Suprapubic skin (tissue), 4 donors: ENCODE measurements around the gene MISFA. TPM values are rescaled to one million over a fixed set of nuclear protein-coding genes. Genes with fewer than 3 reads are reported as not detected.
"Not testable (repeated sequence)": the region's sequence is repeated elsewhere in the genome, so short reads cannot be mapped to it uniquely, and the experiment has no call there.

ENCODE experiments used
- DNase-seq, 2 donors: peaks; one replicate each; pipeline ENCODE4 v3.0.0-alpha.2; 2019; ENCODE audit warnings: low spot score in 2 of 2
- H3K27ac ChIP-seq: fragments of 200-600 bp; sonication (generic); one replicate; pipeline ENCODE4 v1.5.1; 2019
- H3K27me3 ChIP-seq: fragments of 200-600 bp; sonication (generic); one replicate; pipeline ENCODE4 v1.5.1; 2019
- H3K36me3 ChIP-seq: fragments of 200-600 bp; sonication (generic); one replicate; pipeline ENCODE4 v1.5.1; 2019
- H3K4me1 ChIP-seq: fragments of 200-600 bp; sonication (generic); one replicate; pipeline ENCODE4 v1.5.1; 2019
- H3K4me3 ChIP-seq: fragments of 200-600 bp; sonication (generic); one replicate; pipeline ENCODE4 v1.5.1; 2019; ENCODE audit warnings: mild to moderate bottlenecking
- H3K9me3 ChIP-seq: fragments of 200-600 bp; sonication (generic); one replicate; pipeline ENCODE4 v1.5.1; 2019
- EP300 ChIP-seq: sonication (generic); formaldehyde crosslinking; IDR thresholded peaks from one replicate; pipeline ENCODE4 v1.6.1; 2017; ENCODE audit warnings: antibody characterized with exemption
- POLR2A ChIP-seq, 2 donors: fragments of 450-650 bp; IDR thresholded peaks; one replicate each; pipeline ENCODE4 v1.6.1; 2017; ENCODE audit warnings: antibody characterized with exemption in 2 of 2, mild to moderate bottlenecking in 2 of 2, moderate library complexity in 2 of 2
- POLR2AphosphoS5 ChIP-seq, 3 donors: sonication (generic); formaldehyde crosslinking; IDR thresholded peaks; one replicate each; pipeline ENCODE4 v1.6.1; 2017; ENCODE audit warnings: antibody characterized with exemption in 3 of 3
- WGBS: methylation state at CpG from one replicate; pipeline ENCODE4 v1.1.5; 2018; 5-methylcytosine and 5-hydroxymethylcytosine counted together
- total RNA-seq, 4 donors: library from RNA; depleted of rRNA; stranded (reverse); fragments of >200 nt; gene quantifications; one replicate each; pipeline ENCODE4 v1.1.0, GENCODE V29; 2016
- TF ChIP-seq, protein P1 (sequence below), 2 donors: fragments of 200-600 bp in 1 of 2; fragments of 450-650 bp in 1 of 2; sonication (generic) in 1 of 2; IDR thresholded peaks; one replicate each; pipeline ENCODE4 v1.5.1; 2016 to 2019; ENCODE audit warnings: antibody characterized with exemption in 2 of 2, mild to moderate bottlenecking in 1 of 2, moderate library complexity in 1 of 2

The MISFA gene
- total RNA-seq, 4 donors from 2014 or later: 2.7 to 5.1 TPM; not detected in 2

DNA sequence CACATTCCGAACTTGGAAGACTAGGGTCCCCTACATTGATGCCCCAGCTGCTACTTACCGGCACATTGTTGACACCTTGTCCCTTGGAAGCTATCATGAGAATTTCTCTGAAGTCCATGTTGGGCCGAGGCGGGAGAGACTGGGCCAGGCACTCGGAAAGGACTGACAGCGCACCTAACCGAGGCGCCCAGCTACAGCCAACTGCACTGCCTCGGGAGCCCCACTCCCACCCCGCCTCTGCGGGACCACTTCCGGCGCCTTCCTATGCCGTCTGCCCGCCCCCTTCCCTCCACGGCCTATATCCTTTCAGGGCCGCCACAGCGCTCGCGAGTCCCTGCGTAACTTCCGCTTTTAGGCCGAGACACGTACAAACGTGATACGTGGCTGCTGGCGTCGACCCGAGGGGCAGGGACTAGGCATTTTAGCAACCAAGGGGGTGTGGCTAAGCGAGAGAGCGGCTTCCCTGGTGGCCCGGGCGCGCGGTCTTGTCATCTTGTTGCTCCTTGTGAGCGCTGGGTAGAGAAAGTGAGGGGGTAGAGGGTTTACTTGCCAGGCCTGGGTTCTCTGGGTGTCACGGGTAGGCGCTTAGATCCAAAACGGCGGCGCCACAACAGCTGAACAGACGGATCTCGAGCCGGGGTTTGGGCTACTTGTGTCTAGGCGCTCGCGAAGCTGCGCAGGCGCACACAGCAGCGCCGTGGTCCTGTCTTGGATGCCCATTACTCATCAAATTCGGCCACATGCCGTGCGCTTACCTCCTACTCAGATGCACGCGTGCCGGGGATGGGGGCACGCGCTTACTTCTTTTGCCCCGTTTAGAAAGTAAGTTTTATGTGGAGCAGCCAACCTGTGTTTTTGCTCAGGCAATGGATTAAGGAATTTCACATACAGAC lies 34.8 kb downstream of the MISFA start, which contains the start of gene SPTY2D1:
Gene SPTY2D1, minus strand, starts transcription at position 203 of the 893 bp plus-strand sequence. Its CDS starts 85 bp downstream, at position 118.
- H3K4me3 ChIP-seq: peak within 1 kb of the TSS; percentile 81
- TF ChIP-seq, protein P1, sequence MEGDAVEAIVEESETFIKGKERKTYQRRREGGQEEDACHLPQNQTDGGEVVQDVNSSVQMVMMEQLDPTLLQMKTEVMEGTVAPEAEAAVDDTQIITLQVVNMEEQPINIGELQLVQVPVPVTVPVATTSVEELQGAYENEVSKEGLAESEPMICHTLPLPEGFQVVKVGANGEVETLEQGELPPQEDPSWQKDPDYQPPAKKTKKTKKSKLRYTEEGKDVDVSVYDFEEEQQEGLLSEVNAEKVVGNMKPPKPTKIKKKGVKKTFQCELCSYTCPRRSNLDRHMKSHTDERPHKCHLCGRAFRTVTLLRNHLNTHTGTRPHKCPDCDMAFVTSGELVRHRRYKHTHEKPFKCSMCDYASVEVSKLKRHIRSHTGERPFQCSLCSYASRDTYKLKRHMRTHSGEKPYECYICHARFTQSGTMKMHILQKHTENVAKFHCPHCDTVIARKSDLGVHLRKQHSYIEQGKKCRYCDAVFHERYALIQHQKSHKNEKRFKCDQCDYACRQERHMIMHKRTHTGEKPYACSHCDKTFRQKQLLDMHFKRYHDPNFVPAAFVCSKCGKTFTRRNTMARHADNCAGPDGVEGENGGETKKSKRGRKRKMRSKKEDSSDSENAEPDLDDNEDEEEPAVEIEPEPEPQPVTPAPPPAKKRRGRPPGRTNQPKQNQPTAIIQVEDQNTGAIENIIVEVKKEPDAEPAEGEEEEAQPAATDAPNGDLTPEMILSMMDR (IDR thresholded peaks at IDR 0.05): peak in 1 of 2 donors; percentile 13
- peak; percentile 51 to 95 (median 84) for TF ChIP-seq POLR2AphosphoS5 (IDR thresholded peaks at IDR 0.05)
- TF ChIP-seq POLR2A (IDR thresholded peaks at IDR 0.05): peak; percentile 46 to 80
- no peak for TF ChIP-seq EP300
- H3K4me1 ChIP-seq: peaks cover 21% of the 10 kb centered on the region
- peak; percentile 100 for DNase-seq
- no peaks in the 10 kb centered on the region for H3K9me3 ChIP-seq
- H3K27me3 ChIP-seq: no peaks in the 10 kb centered on the region
- H3K36me3 ChIP-seq: no peaks in the 10 kb centered on the region
- H3K27ac ChIP-seq: peak within 1 kb of the TSS; percentile 93
- 0% methylated on average over 27 of the region's 60 CpGs for WGBS

DNA sequence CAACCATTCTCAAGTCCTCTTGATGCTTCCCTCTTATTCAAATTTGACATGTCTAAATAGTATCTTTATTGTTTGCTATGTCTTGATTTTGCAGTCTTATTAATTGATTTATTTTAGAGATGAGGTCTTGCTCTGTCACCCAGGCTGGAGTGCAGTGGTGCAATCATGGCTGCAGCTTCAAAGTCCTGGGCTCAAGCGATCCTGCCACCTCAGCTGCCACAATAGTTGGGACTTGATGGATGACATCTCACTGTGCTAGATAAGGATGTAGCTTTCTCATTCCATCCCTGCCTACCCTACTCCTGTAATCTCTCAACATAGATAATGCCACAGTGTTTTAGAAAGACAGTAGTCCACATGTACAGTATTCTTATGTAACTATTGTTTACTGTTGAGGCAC lies 42.1 kb downstream of the MISFA start:
- Histone ChIP-seq H3K36me3 (no peaks in the 10 kb centered on the region), H3K27ac (no peak overlapping the region), H3K4me3 (no peak overlapping the region), H3K4me1 (no peaks in the 10 kb centered on the region), H3K9me3 (no peaks in the 10 kb centered on the region), H3K27me3 (peaks cover 3% of the 10 kb centered on the region)
- WGBS: 76% methylated on average over 1 of the region's 1 CpG
- TF ChIP-seq, protein P1 (IDR thresholded peaks at IDR 0.05): no peak
- TF ChIP-seq POLR2A (IDR thresholded peaks at IDR 0.05) (no peak), POLR2AphosphoS5 (IDR thresholded peaks at IDR 0.05) (no peak)
- no peak for DNase-seq

DNA sequence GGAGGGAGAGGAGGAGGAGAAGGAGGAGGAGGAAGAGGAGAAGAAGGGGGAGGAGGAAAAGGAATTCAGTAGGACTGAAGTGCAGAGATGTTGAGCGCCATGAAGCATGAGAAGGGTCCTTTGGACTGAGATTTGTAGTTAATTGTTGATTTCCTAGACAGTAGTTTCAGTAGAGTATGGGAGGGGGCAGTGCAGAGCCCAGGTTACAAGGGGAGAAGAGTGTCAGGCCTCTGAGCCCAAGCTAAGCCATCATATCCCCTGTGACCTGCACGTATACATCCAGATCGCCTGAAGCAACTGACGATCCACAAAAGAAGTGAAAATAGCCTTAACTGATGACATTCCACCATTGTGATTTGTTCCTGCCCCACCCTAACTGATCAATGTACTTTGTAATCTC lies 43.4 kb downstream of the MISFA start:
- H3K4me3 ChIP-seq, H3K27me3 ChIP-seq, H3K36me3 ChIP-seq, H3K27ac ChIP-seq, DNase-seq, H3K9me3 ChIP-seq, H3K4me1 ChIP-seq: not testable (repeated sequence)
- 75% methylated on average over 4 of the region's 4 CpGs for WGBS

DNA sequence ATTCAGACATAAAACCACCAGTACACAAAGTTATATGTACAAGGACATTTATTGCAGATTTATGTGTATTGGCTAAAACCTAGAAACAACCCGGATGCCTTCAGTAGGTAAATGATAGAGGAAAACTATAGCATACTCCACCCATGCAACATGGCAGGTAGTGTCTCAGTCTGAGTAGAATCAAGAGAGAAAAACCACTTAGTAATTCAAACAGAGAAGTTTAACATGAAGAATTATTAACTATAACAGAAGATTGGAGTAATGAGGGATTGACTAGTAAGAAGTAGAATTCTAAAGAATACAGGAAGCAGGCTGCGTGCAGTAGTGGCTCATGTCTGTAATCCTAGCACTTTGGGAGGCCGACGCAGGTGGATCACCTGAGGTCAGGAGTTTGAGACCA lies 50.8 kb downstream of the MISFA start:
- H3K27me3 ChIP-seq: no peaks in the 10 kb centered on the region
- no peak overlapping the region for H3K4me3 ChIP-seq
- whole genome bisulfite sequencing: 85% methylated on average over 4 of the region's 4 CpGs
- no peaks in the 10 kb centered on the region for H3K9me3 ChIP-seq
- DNase-seq: no peak
- H3K36me3 ChIP-seq: no peaks in the 10 kb centered on the region
- TF ChIP-seq EP300 (no peak), POLR2A (IDR thresholded peaks at IDR 0.05) (no peak), POLR2AphosphoS5 (IDR thresholded peaks at IDR 0.05) (no peak)
- TF ChIP-seq, protein P1 (IDR thresholded peaks at IDR 0.05): no peak
- no peak overlapping the region for H3K27ac ChIP-seq
- no peaks in the 10 kb centered on the region for H3K4me1 ChIP-seq

DNA sequence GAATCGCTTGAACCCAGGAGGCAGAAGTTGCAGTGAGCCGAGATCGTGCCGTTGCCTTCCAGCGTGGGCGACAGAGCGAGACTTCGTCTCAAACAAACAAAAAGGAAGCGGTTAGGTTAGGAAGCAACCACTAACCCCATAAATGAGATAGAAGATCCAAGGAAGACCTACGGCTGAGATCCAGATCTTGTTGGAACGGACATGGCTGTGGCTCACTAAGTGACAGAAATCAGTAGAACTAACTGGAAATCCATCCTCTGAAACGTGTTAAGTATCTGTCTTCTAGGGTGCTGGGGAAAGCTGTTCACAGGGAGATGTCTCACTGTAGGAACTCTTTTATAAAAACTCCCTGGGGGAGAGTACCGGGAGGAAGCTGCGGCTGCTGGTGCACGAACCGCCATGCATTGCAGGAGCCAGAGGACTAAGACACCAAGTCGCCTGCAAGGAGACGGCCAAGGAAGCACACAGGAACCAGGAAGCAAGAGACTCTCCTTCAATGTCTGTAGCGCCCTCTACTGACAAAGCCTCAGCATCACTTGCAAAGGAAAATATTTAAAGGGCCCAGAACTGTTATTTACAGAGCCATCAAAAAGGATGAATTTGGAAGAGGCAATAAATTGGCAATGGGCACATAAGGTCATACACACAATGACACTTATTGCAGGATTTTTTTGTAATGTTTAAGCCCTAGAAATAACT lies 51.4 kb downstream of the MISFA start:
- Histone ChIP-seq H3K36me3 (no peaks in the 10 kb centered on the region), H3K9me3 (no peaks in the 10 kb centered on the region), H3K4me3 (no peak overlapping the region), H3K27me3 (no peaks in the 10 kb centered on the region), H3K4me1 (no peaks in the 10 kb centered on the region), H3K27ac (no peak overlapping the region)
- 71% methylated on average over 19 of the region's 19 CpGs for WGBS
- no peak for DNase-seq
- TF ChIP-seq, protein P1 (IDR thresholded peaks at IDR 0.05): peak in 1 of 2 donors; percentile 32
- TF ChIP-seq EP300 (no peak), POLR2AphosphoS5 (IDR thresholded peaks at IDR 0.05) (no peak)

Other genes with a start within 250 kb of the MISFA start
- gene LDHA, start 205.2 kb upstream of the MISFA start, total RNA-seq: 100 to 1,000 TPM; 438 to 724 (median 616) TPM
- gene LDHC, start 187.5 kb upstream of the MISFA start, total RNA-seq: not detected
- gene LDHAL6A, start 143.9 kb upstream of the MISFA start, total RNA-seq: not detected
- gene TSG101, start 72.8 kb upstream of the MISFA start, total RNA-seq: 10 to 100 TPM; 67.8 to 80.0 (median 71.8) TPM
- 10 to 100 TPM; 24.1 to 46.1 (median 32.8) TPM for gene UEVLD, start 11.1 kb upstream of the MISFA start, total RNA-seq
- gene SPTY2D1, start 34.6 kb downstream of the MISFA start, total RNA-seq: 10 to 100 TPM; 17.6 to 31.4 (median 27.3) TPM
- 10 to 100 TPM; 17.1 to 57.0 (median 41.1) TPM for gene TMEM86A, start 99.0 kb downstream of the MISFA start, total RNA-seq
- gene IGSF22, start 126.4 kb downstream of the MISFA start, total RNA-seq: 1 to 10 TPM in 1 of 4 donors, not detected in 3; 2.3 TPM
- 1 to 10 TPM in 2 of 4 donors, under 1 TPM in 1, not detected in 1; 0.15 to 1.7 (median 1.3) TPM for gene PTPN5, start 192.0 kb downstream of the MISFA start, total RNA-seq